OCI-LY7 (cell line): ENCODE results near the gene ZCCHC14. TPM values are rescaled to one million over a fixed set of nuclear protein-coding genes. Genes with fewer than 3 reads are reported as not detected.

Experiments
- BruUV-seq: library from RNA; stranded (reverse); fragments of 400-500 nt; replicated peaks from 2 replicates; lab custom pipeline; 2021; lab: Mats Ljungman, UMichigan
- CTCF ChIA-PET: fragments of 300-600 bp; sonication (Branson Sonifier 250); formaldehyde crosslinking; loops from one replicate; lab custom pipeline; 2022; ENCODE audit warnings: antibody characterized with exemption; ENCODE audit not compliant: unreplicated experiment; lab: Charles Lee
- POLR2A ChIA-PET: fragments of 300-600 bp; sonication (Branson Sonifier 250); formaldehyde crosslinking; loops from one replicate; lab custom pipeline; 2022; ENCODE audit warnings: antibody characterized with exemption; lab: Charles Lee
- DNase-seq: peaks from one replicate; pipeline ENCODE4 v3.0.0-alpha.2; 2015; ENCODE audit warnings: low spot score
- H2AFZ ChIP-seq: fragments of 200-600 bp; sonication (generic), shearing (Covaris generic); 2 replicates; pipeline ENCODE4 v1.6.1; 2014; ENCODE audit warnings: mild to moderate bottlenecking, antibody characterized with exemption, low read length, moderate library complexity
- H3K27ac ChIP-seq: fragments of 200-600 bp; sonication (generic); 2 replicates; pipeline ENCODE4 v1.5.1; 2014; ENCODE audit warnings: mixed run types, low read depth, mild to moderate bottlenecking, moderate library complexity, low read length, inconsistent platforms; ENCODE audit not compliant: poor library complexity, severe bottlenecking
- H3K36me3 ChIP-seq: fragments of 200-600 bp; sonication (generic); 2 replicates; pipeline ENCODE4 v1.6.1; 2014; ENCODE audit warnings: mild to moderate bottlenecking, antibody characterized with exemption, low read length, moderate library complexity, mixed read lengths; ENCODE audit not compliant: insufficient read depth
- H3K4me1 ChIP-seq: fragments of 200-600 bp; sonication (generic); 2 replicates; pipeline ENCODE4 v1.5.1; 2014; ENCODE audit warnings: mild to moderate bottlenecking, low read length; ENCODE audit not compliant: insufficient read depth, poor library complexity, severe bottlenecking
- H3K4me2 ChIP-seq: fragments of 200-600 bp; sonication (generic); 2 replicates; pipeline ENCODE4 v1.6.1; 2014; ENCODE audit warnings: mild to moderate bottlenecking, low read length
- H3K4me3 ChIP-seq: fragments of 200-600 bp; sonication (generic); 2 replicates; pipeline ENCODE4 v1.5.1; 2014; ENCODE audit warnings: mild to moderate bottlenecking, low read depth, low read length; ENCODE audit not compliant: poor library complexity, severe bottlenecking
- H3K79me2 ChIP-seq: fragments of 200-600 bp; sonication (generic); 2 replicates; pipeline ENCODE4 v1.6.1; 2016; ENCODE audit warnings: low read depth, mild to moderate bottlenecking, low read length, moderate library complexity, mixed read lengths; ENCODE audit not compliant: insufficient read depth
- H3K9me2 ChIP-seq: fragments of 200-600 bp; sonication (generic); 2 replicates; pipeline ENCODE4 v1.6.1; 2016; ENCODE audit warnings: mild to moderate bottlenecking, low read length, mixed read lengths; ENCODE audit not compliant: insufficient read depth
- H3K9me3 ChIP-seq: fragments of 200-600 bp; sonication (generic); 2 replicates; pipeline ENCODE4 v1.6.1; 2014; ENCODE audit warnings: mild to moderate bottlenecking, mixed run types, low read length, mixed read lengths
- H4K20me1 ChIP-seq: fragments of 200-600 bp; sonication (generic); 2 replicates; pipeline ENCODE4 v1.6.1; 2014; ENCODE audit warnings: mild to moderate bottlenecking, antibody characterized with exemption, low read length, moderate library complexity, mixed read lengths; ENCODE audit not compliant: insufficient read depth
- CTCF ChIP-seq: fragments of 200-600 bp; sonication (generic); conservative IDR thresholded peaks from 2 replicates; pipeline ENCODE4 v1.5.1; 2014; ENCODE audit warnings: mild to moderate bottlenecking, antibody characterized with exemption, low read length, moderate library complexity, mixed read lengths
- EZH2phosphoT487 ChIP-seq: fragments of 200-600 bp; sonication (generic); IDR thresholded peaks from 2 replicates; pipeline ENCODE4 v1.6.1; 2018; ENCODE audit warnings: low read depth, borderline replicate concordance, mild to moderate bottlenecking, mixed run types, antibody characterized with exemption, low read length, moderate library complexity, mixed read lengths
- intact Hi-C: fragments of 100-400 bp; cut with micrococcal nuclease; formaldehyde crosslinking; loops from one replicate; pipeline ENCODE4 v1.10.0; 2022; ENCODE audit not compliant: unreplicated experiment
- total RNA-seq, 2 experiments: library from RNA; depleted of rRNA in 1 of 2; stranded (reverse); fragments of >200 nt in 1 of 2; shearing (Covaris generic) in 1 of 2; gene quantifications; 2 replicates each; pipeline ENCODE4 v1.2.3, GENCODE V29; 2014 to 2022

Gene ZCCHC14
- total RNA-seq, 2 experiments from 2014 or later = 8.5 to 17.1 TPM

- H2AFZ ChIP-seq = no peak overlapping the region
- CTCF ChIA-PET = no interaction called here
- no peak overlapping the region for H3K4me2 ChIP-seq
- H3K4me1 ChIP-seq = no peaks in the 10 kb centered on the region
- no peaks in the 10 kb centered on the region for H4K20me1 ChIP-seq
- peaks cover 30% of the 10 kb centered on the region for H3K36me3 ChIP-seq
- no peaks in the 10 kb centered on the region for H3K79me2 ChIP-seq
- POLR2A ChIA-PET = no interaction called here
- no peak overlapping the region for H3K4me3 ChIP-seq
- intact Hi-C loops = no loop called here
- no peak for DNase-seq
- TF ChIP-seq CTCF (no peak), EZH2phosphoT487 (no peak)
- H3K9me3 ChIP-seq = no peaks in the 10 kb centered on the region
- H3K9me2 ChIP-seq = no peaks in the 10 kb centered on the region
- no TSS peak for BruUV-seq
- H3K27ac ChIP-seq = no peak overlapping the region
Observed at GRCh38 chr16:87414251-87414680, 78.6 kb downstream of the ZCCHC14 start.

GRCh38 chr16:87412996-87413421 lies 79.8 kb downstream of the ZCCHC14 start:
- intact Hi-C loops = no loop called here
- no peak overlapping the region for H3K27ac ChIP-seq
- H3K9me2 ChIP-seq = no peaks in the 10 kb centered on the region
- H3K4me2 ChIP-seq = no peak overlapping the region
- H3K4me1 ChIP-seq = no peaks in the 10 kb centered on the region
- peaks cover 33% of the 10 kb centered on the region for H3K36me3 ChIP-seq
- no peaks in the 10 kb centered on the region; the same call in 1 of the 2 replicates for H4K20me1 ChIP-seq
- DNase-seq = no peak
- H2AFZ ChIP-seq = no peak overlapping the region
- BruUV-seq = no TSS peak
- TF ChIP-seq CTCF = no peak
- no peak for TF ChIP-seq EZH2phosphoT487
- no peaks in the 10 kb centered on the region for H3K9me3 ChIP-seq
- ChIA-PET POLR2A (no interaction called here), CTCF (no interaction called here)
- H3K79me2 ChIP-seq = no peaks in the 10 kb centered on the region
- H3K4me3 ChIP-seq = no peak overlapping the region

- Histone ChIP-seq H3K9me2 (no peaks in the 10 kb centered on the region), H3K4me3 (no peak overlapping the region), H3K4me1 (no peaks in the 10 kb centered on the region), H3K36me3 (peaks cover 35% of the 10 kb centered on the region), H4K20me1 (no peaks in the 10 kb centered on the region; the same call in 1 of the 2 replicates), H3K4me2 (no peak overlapping the region), H3K9me3 (no peaks in the 10 kb centered on the region), H3K27ac (no peak overlapping the region), H3K79me2 (no peaks in the 10 kb centered on the region), H2AFZ (no peak overlapping the region)
- CTCF ChIA-PET = no interaction called here
- no TSS peak for BruUV-seq
- DNase-seq = no peak
- POLR2A ChIA-PET = no interaction called here
- intact Hi-C loops = no loop called here
- TF ChIP-seq CTCF (no peak), EZH2phosphoT487 (no peak)
Observed at GRCh38 chr16:87412371-87412995, 80.3 kb downstream of the ZCCHC14 start.
